ENCODE results near the gene ATP7B. TPM values are rescaled to one million over a fixed set of nuclear protein-coding genes. Genes with fewer than 3 reads are reported as not detected.

ATP7B gene
- total and polyA plus RNA-seq, 2 of the 4 experiments (the other 2 are of a cell fraction), result 2.7 to 2.9 TPM

DNA sequence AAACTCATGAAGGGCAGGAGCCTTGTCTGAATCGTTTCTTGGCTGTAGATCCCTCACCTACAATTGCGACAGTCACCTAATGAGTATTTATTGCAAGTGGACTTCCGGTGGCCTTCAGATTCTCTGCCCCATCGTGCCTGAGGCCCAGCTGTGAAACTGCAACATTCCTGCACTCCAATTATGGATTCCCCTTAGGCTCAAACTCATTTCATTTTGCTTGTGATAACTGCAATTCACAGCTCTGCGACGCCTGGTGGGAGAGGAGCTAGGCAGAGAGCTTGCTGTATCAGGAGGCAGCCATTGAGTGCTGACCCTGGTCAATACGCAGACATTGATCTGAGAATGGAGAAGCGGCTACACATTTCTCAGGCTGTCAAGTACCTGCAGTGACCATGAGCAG lies 90.5 kb downstream of the ATP7B start:
- in situ Hi-C loops (cut with MboI; ENCODE audit: low sequenced_read_pairs) (no loop called here), dilution Hi-C loops (cut with HindIII; ENCODE audit: low sequenced_read_pairs, unreplicated experiment) (no loop called here), intact Hi-C loops (cut with micrococcal nuclease) (no loop called here)
- Histone ChIP-seq H3K56ac (ENCODE audit: extremely low read depth, insufficient read depth, low read length) (no peak overlapping the region), H2BK20ac (ENCODE audit: low read depth, low read length) (no peak overlapping the region), H4K8ac (ENCODE audit: low read depth in 2 of 2, low read length in 2 of 2) (no peak overlapping the region), H2AK5ac (ENCODE audit: low read depth, low read length) (no peak overlapping the region), H3K4me1 (ENCODE audit: control insufficient read depth, insufficient read depth, low read length) (no peaks in the 10 kb centered on the region), H3K27ac (ENCODE audit: insufficient read depth, low read length) (no peak overlapping the region), H3K23ac (ENCODE audit: low read depth, low read length) (no peak overlapping the region), H3K4me2 (ENCODE audit: low read depth, low read length) (no peak overlapping the region), H3K18ac (ENCODE audit: low read depth, low read length) (no peak overlapping the region), H3K4ac (ENCODE audit: low read depth, low read length) (no peak overlapping the region), H3K36me3 (ENCODE audit: control insufficient read depth, insufficient read depth, low read length) (no peaks in the 10 kb centered on the region), H3K9ac (ENCODE audit: low read depth, low read length) (no peak overlapping the region), H3K9me1 (ENCODE audit: insufficient read depth, low read length) (no peaks in the 10 kb centered on the region), H4K91ac (ENCODE audit: insufficient read depth, low read depth, low read length) (no peak overlapping the region), H3K14ac (replicated peaks; ENCODE audit: low read depth, low read length) (no peak overlapping the region), H2BK120ac (ENCODE audit: low read depth, low read length) (no peak overlapping the region), H4K20me1 (ENCODE audit: insufficient read depth, low read length) (no peaks in the 10 kb centered on the region; the same call in 1 of the 2 replicates), H3K4me3 (ENCODE audit: insufficient read depth, low read depth, low read length) (no peak overlapping the region), H3K9me3 (ENCODE audit: control insufficient read depth, insufficient read depth, low read length) (no peaks in the 10 kb centered on the region), H2BK5ac (ENCODE audit: low read depth, low read length, poor library complexity, severe bottlenecking) (no peak overlapping the region), H2AFZ (replicated peaks; ENCODE audit: low read length, poor library complexity) (no peak overlapping the region), H2BK15ac (ENCODE audit: low read depth, low read length) (no peak overlapping the region), H3K79me1 (ENCODE audit: low read depth in 1 of 2, low read length in 2 of 2) (no peaks in the 10 kb centered on the region), H3K27me3 (ENCODE audit: control insufficient read depth, insufficient read depth, low read length) (peaks cover 13% of the 10 kb centered on the region), H4K5ac (ENCODE audit: low read depth, low read length) (no peak overlapping the region), H2AK9ac (replicated peaks; ENCODE audit: low read depth, low read length, poor library complexity) (no peak overlapping the region)
- ChIA-PET CTCF (no interaction called here), POLR2A (ENCODE audit: unreplicated experiment) (interaction anchor here (0.5 kb wide), 1 partner anchor 1153 kb away, joined by 3 read pairs; no protein-coding TSS in a partner anchor)
- no peak for DNase-seq
- no peak for TF ChIP-seq CTCF (conservative IDR thresholded peaks at IDR 0.05; ENCODE audit: low read depth, low read length)
- no peak for TF ChIP-seq POLR2A (IDR thresholded peaks at IDR 0.05; ENCODE audit: low read depth, low read length)
- TF ChIP-seq RAD21 (IDR thresholded peaks at IDR 0.05; ENCODE audit: low read length), result no peak
- TF ChIP-seq ELK1 (IDR thresholded peaks at IDR 0.05; ENCODE audit: borderline replicate concordance, low read depth, low read length), result no peak
- no peak for TF ChIP-seq FOS (IDR thresholded peaks at IDR 0.05; ENCODE audit: low read depth, low read length)
- TF ChIP-seq RCOR1 (IDR thresholded peaks at IDR 0.05; ENCODE audit: insufficient replicate concordance, low read length), result no peak
- no peak for TF ChIP-seq MAZ (IDR thresholded peaks at IDR 0.05; ENCODE audit: borderline replicate concordance, low read depth, low read length)
- BruUV-seq (replicated peaks), result no TSS peak
- no peak for ATAC-seq (ENCODE audit: low read depth)
- WGBS, 2 experiments (ENCODE audit: extremely low coverage in 2 of 2, insufficient read length in 1 of 2), result 52% methylated on average over 5 of the region's 8 CpGs; no CpG with 5 or more reads in 1 of the 2 experiments

All from IMR-90 (cell line).